Muscle layer of duodenum (tissue), 2 donors: ENCODE results near the gene FBXW12.

Experiments used
- H3K27ac ChIP-seq: one replicate; pipeline ENCODE4 v1.7.0; 2013; ENCODE audit warnings: mild to moderate bottlenecking, low read length
- H3K27me3 ChIP-seq: one replicate; pipeline ENCODE4 v1.7.0; 2013; ENCODE audit warnings: low read depth, mild to moderate bottlenecking, control low read depth, low read length
- H3K36me3 ChIP-seq, 2 donors: one replicate each; pipeline ENCODE4 v1.7.0; 2013; ENCODE audit warnings: low read length in 2 of 2, control low read depth in 1 of 2, mild to moderate bottlenecking in 1 of 2; ENCODE audit not compliant: insufficient read depth in 2 of 2, control insufficient read depth in 1 of 2
- H3K4me1 ChIP-seq, 2 donors: one replicate each; pipeline ENCODE4 v1.7.0; 2013; ENCODE audit warnings: low read length in 2 of 2, mild to moderate bottlenecking in 2 of 2, control low read depth in 1 of 2, moderate library complexity in 1 of 2; ENCODE audit not compliant: insufficient read depth in 2 of 2, control insufficient read depth in 1 of 2
- H3K4me3 ChIP-seq, 2 donors: one replicate each; pipeline ENCODE4 v1.7.0; 2013; ENCODE audit warnings: low read length in 2 of 2, low read depth in 1 of 2, mild to moderate bottlenecking in 1 of 2
- H3K9me3 ChIP-seq, 2 donors: one replicate each; pipeline ENCODE4 v1.7.0; 2013; ENCODE audit warnings: low read length in 2 of 2, control low read depth in 1 of 2, mild to moderate bottlenecking in 1 of 2; ENCODE audit not compliant: control insufficient read depth in 1 of 2
- donor health status: healthy.

The FBXW12 gene

GRCh38 chr3:48403533-48404439 is 31.8 kb downstream of the FBXW12 start:
- H3K4me1 ChIP-seq: peaks cover 0 to 5% of the 10 kb centered on the region in 2 donors
- peaks cover 34 to 38% of the 10 kb centered on the region in 2 donors for H3K36me3 ChIP-seq
- peak overlapping the region; percentile 87 for H3K27ac ChIP-seq
- no peak overlapping the region for H3K4me3 ChIP-seq
- no peaks in the 10 kb centered on the region for H3K27me3 ChIP-seq
- no peaks in the 10 kb centered on the region for H3K9me3 ChIP-seq

DNA sequence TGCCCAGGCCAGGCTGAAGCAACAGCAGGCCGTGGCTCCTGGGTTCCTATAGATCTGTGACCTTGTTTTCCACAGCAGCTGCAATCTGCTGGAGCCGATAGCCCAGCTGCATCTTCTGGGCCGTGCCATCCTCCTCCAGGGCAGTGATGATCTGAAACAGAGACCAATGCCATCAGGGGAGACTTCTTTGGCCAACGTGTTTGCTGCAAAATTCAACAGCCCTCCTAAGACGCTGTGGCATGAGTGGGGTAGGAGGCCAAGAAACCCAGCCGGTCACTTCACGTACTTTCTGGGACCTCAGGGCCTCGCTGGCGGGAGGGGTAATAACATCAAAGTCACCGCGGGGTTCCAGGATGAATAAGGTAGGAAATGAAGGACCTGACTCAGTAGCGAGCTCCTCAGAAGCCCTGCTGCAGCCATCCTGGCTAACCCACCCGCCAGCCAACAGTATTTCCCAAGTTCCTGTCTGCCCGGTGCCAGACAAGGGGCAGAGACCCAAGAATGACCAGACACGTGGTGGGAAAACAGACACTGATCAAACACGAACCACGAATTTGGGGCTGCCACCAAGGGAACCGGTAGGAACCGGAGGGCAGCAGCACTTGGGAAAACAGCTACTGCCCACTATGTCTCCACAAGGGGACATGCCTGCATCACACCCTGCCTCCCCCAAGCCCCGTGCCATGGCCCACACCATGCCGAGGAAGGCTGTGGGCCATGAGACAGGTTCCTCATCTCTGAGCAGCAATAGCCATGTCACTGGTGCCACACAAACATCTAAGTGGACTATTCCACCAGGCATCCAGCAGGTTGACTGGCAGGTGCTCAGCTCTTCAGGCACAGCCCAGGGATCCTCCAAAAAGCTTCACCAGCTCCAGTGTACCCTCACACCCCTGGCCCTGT is 32.7 kb downstream of the FBXW12 start:
- H3K9me3 ChIP-seq: no peaks in the 10 kb centered on the region
- H3K27me3 ChIP-seq: no peaks in the 10 kb centered on the region
- H3K27ac ChIP-seq: no peak overlapping the region
- H3K4me1 ChIP-seq: peaks cover 0 to 5% of the 10 kb centered on the region in 2 donors
- no peak overlapping the region for H3K4me3 ChIP-seq
- H3K36me3 ChIP-seq: peaks cover 34 to 47% of the 10 kb centered on the region in 2 donors

GRCh38 chr3:48405343-48405881 is 33.4 kb downstream of the FBXW12 start:
- Histone ChIP-seq H3K36me3 (peaks cover 34 to 54% of the 10 kb centered on the region in 2 donors), H3K27me3 (no peaks in the 10 kb centered on the region), H3K4me3 (no peak overlapping the region), H3K27ac (no peak overlapping the region), H3K9me3 (no peaks in the 10 kb centered on the region), H3K4me1 (peaks cover 0 to 5% of the 10 kb centered on the region in 2 donors)

DNA sequence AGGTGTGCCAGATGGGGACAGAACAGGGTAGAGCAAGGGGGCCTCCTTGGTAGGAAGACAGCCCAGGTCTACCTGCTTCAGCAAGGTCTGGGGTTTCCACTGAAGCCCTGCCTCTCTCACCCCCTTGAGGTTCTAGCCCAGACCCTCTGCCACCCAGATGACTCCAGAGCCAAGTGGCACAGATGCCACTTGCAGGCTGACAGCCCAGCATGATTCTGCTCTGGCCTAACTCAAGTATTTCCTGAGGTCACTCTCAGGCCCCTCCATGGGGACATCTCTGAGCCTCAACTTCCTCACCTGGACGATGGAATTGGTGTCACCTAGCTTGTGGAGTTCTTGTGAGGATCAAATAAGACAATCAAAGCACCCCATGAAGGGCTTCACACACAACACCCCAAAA is 34.0 kb downstream of the FBXW12 start:
- Histone ChIP-seq H3K9me3 (no peaks in the 10 kb centered on the region), H3K4me1 (peaks cover 0 to 5% of the 10 kb centered on the region in 2 donors), H3K4me3 (no peak overlapping the region), H3K27me3 (no peaks in the 10 kb centered on the region), H3K36me3 (peaks cover 39 to 59% of the 10 kb centered on the region in 2 donors), H3K27ac (no peak overlapping the region)

DNA sequence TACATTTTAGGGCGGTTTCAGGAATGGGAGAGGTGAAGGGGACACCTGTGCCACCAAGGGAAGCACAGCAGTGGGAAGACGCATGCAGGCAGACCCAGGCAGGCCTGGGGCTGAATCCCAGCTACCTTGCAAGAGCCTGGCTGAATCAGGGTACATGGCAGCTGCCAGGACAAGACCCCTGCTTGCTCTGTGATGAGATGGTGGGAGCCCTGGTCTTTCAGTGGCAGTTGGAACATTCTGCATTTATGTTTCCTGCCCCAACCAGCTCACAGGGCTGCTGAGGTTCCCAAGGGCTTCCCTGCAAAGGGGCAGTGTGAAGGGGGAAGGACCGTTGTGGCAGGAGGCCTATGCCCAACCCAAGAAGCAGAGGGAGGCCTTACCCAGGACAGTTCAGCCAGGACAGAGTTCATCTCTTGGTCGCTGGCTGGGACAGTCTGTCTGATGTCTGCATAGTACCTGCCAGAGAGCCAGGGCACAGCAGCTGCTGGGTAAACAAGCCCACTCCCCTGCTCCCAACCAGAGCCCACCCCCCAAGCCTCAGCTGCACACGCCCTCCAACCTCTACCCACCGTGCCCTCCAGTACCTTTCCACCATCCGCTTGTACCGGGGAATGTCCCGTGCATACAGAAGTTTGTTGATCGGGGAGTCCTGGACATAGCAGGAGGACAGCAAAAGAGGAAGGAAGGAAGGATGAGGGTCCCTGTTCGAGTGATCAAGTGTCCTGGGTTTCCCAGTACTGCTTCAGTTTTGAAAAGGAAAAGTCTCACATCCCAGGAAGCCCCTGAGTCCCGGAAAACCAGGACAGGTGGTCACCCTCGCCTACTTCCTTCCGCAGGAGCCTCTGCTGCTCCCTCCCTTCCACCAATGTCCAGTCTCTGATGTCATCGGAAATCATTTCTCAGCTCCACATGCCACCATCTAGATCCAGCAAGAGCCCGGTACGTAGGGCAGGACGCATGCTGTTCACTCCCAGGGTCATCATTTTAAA is 34.7 kb downstream of the FBXW12 start:
- Histone ChIP-seq H3K27ac (no peak overlapping the region), H3K27me3 (no peaks in the 10 kb centered on the region), H3K36me3 (peaks cover 47 to 67% of the 10 kb centered on the region in 2 donors), H3K9me3 (no peaks in the 10 kb centered on the region), H3K4me1 (peaks cover 0 to 5% of the 10 kb centered on the region in 2 donors), H3K4me3 (no peak overlapping the region)

- no peak overlapping the region for H3K27ac ChIP-seq
- no peaks in the 10 kb centered on the region for H3K9me3 ChIP-seq
- peaks cover 0 to 1% of the 10 kb centered on the region in 2 donors for H3K4me1 ChIP-seq
- H3K27me3 ChIP-seq: no peaks in the 10 kb centered on the region
- H3K36me3 ChIP-seq: peaks cover 54 to 76% of the 10 kb centered on the region in 2 donors
- H3K4me3 ChIP-seq: no peak overlapping the region
These were observed 35.6 kb downstream of the FBXW12 start for GRCh38 chr3:48407542-48408099.

DNA sequence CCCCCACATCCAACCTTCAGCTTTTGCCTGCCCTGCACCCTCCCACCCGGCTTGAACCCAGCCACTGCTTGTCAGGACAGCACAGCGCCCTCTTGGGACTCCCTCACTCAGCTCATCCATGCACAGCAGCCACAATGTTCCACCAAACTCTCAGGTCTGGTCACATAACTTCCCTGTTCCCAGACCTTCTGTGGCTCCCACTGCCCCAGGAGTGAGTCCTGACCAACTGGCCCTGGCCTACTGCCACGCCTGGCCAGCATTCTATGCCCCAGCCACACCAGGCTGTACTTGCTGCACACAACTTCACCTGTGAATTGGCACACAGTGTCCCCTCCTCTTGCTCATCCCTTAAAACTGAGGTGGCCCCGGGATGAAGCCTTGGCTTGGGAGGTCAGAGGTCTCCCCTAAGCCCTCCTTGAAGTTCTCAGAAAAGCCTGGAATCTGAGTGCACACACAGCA is 36.8 kb downstream of the FBXW12 start:
- Histone ChIP-seq H3K4me1 (no peaks in the 10 kb centered on the region), H3K36me3 (peaks cover 52 to 79% of the 10 kb centered on the region in 2 donors), H3K27ac (no peak overlapping the region)

GRCh38 chr3:48409291-48410201 is 37.5 kb downstream of the FBXW12 start:
- no peak overlapping the region for H3K4me3 ChIP-seq
- H3K36me3 ChIP-seq: peaks cover 47 to 77% of the 10 kb centered on the region in 2 donors

More for the DNA sequence above, 36.8 kb downstream of the FBXW12 start:
- H3K27me3 ChIP-seq: no peaks in the 10 kb centered on the region
- no peak overlapping the region for H3K4me3 ChIP-seq
- no peaks in the 10 kb centered on the region for H3K9me3 ChIP-seq

GRCh38 chr3:48410205-48411040 is 38.4 kb downstream of the FBXW12 start:
- H3K27me3 ChIP-seq: no peaks in the 10 kb centered on the region
- H3K36me3 ChIP-seq: peaks cover 40 to 80% of the 10 kb centered on the region in 2 donors
- no peak overlapping the region for H3K4me3 ChIP-seq
- H3K27ac ChIP-seq: no peak overlapping the region
- H3K9me3 ChIP-seq: no peaks in the 10 kb centered on the region
- peaks cover 0 to 7% of the 10 kb centered on the region in 2 donors for H3K4me1 ChIP-seq

More at GRCh38 chr3:48409291-48410201, 37.5 kb downstream of the FBXW12 start:
- no peaks in the 10 kb centered on the region for H3K9me3 ChIP-seq
- no peaks in the 10 kb centered on the region for H3K27me3 ChIP-seq
- peaks cover 0 to 3% of the 10 kb centered on the region in 2 donors for H3K4me1 ChIP-seq
- H3K27ac ChIP-seq: no peak overlapping the region
